Measurements from ENCODE around the gene ATP6V0C.

The ATP6V0C gene

GRCh38 chr16:2493605-2494004 lies 20.1 kb upstream of the ATP6V0C start:
- no peak for FAIRE-seq

- no peak for FAIRE-seq
These were observed 19.1 kb upstream of the ATP6V0C start for GRCh38 chr16:2494616-2495015.

DNA sequence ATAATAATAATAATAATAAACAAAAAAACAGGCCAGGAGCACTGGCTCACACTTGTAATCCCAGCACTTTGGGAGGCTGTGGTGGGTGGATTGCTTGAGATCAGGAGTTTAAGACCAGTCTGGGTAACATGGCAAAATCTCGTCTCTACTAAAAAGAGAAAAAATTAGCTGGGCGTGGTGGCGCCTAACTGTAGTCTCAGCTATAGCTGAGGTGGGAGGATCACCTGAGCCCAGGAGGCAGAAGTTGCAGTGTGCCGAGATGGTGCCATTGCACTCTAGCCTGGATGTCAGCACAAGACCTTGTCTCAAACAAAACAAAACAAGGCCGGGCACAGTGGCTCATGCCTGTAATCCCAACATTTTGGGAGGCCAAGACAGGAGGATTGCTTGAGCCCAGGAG lies 18.7 kb upstream of the ATP6V0C start:
- FAIRE-seq = no peak

DNA sequence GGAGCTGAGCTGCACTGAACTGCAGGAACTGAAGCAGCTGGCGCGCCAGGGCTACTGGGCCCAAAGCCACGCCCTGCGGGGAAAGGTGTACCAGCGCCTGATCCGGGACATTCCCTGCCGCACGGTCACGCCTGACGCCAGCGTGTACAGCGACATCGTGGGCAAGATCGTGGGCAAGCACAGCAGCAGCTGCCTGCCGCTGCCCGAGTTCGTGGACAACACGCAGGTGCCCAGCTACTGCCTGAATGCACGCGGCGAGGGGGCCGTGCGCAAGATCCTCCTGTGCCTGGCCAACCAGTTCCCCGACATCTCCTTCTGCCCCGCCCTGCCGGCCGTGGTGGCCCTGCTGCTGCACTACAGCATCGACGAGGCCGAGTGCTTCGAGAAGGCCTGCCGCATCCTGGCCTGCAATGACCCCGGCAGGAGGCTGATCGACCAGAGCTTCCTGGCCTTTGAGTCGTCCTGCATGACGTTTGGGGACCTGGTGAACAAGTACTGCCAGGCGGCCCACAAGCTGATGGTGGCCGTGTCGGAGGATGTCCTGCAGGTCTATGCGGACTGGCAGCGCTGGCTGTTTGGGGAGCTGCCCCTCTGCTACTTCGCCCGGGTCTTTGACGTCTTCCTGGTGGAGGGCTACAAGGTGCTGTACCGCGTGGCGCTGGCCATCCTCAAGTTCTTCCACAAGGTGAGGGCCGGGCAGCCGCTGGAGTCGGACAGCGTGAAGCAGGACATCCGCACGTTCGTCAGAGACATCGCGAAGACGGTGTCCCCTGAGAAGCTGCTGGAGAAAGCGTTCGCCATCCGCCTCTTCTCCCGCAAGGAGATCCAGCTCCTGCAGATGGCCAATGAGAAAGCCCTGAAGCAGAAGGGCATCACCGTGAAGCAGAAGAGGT lies 17.3 kb upstream of the ATP6V0C start:
- FAIRE-seq = no peak

- no peak for FAIRE-seq
These were observed 16.6 kb upstream of the ATP6V0C start for GRCh38 chr16:2497116-2497630.

DNA sequence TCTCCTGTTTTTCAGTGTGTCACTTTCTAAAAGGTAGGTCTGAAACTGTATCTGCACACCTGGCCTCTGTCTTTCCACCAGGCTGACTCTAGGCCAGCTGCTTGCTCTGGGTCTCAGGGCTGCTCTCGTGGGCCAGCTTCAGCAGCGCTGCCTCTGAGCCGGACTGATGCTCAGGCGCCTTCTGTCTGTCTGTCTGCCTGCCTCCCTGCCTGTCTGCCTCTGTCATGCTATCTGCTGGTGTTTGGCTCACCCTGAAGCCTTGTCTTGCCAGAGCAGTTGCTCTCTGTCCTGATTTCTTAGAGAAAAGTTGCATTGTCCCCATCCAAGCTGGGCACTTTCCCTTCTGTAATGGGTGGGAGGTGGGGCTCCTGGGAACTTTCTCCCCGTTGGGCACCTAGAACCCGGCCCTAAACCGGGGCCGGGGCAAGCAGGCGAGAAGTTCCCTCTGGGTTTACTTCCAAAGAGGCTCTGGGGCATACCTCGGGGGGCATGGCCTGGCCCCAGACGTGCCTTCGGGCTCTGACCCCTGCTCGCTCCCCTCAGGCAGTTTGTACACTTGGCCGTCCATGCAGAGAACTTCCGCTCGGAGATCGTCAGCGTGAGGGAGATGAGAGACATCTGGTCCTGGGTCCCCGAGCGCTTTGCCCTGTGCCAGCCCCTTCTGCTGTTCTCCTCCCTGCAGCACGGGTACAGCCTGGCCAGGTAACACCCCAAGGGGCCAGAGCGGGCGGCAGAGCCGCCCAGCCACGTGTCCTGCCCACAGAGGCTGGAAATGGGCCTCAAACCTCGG lies 15.9 kb upstream of the ATP6V0C start:
- FAIRE-seq = no peak

GRCh38 chr16:2498531-2499253 lies 15.1 kb upstream of the ATP6V0C start:
- no peak for FAIRE-seq

- no peak for FAIRE-seq
These were observed 14.3 kb upstream of the ATP6V0C start for GRCh38 chr16:2499454-2499853.

DNA sequence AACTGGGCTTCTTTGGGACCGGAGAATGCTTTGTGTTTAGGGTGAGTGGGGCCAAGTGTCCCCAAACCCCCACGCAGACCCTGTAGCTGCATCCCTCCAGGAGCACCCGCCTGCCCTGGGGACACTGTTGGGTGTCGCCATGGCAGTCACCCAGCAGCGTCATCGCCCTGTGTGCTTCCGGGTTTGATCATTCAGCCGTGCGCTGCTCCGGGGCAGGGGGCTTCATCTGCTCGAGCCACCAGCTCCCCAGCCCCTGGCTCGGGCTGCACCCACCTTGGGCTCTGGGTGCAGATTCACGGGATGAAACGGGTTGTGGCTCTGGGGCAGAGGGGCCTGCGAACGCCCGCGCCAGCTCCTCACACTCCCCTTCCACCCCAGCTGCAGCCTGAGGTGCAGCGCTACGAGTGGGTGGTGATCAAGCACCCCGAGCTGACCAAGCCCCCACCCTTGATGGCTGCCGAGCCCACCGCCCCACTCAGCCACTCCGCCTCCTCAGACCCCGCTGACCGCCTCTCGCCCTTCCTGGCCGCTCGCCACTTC lies 13.8 kb upstream of the ATP6V0C start:
- FAIRE-seq = no peak

GRCh38 chr16:2500430-2500917 lies 13.3 kb upstream of the ATP6V0C start:
- no peak for FAIRE-seq

DNA sequence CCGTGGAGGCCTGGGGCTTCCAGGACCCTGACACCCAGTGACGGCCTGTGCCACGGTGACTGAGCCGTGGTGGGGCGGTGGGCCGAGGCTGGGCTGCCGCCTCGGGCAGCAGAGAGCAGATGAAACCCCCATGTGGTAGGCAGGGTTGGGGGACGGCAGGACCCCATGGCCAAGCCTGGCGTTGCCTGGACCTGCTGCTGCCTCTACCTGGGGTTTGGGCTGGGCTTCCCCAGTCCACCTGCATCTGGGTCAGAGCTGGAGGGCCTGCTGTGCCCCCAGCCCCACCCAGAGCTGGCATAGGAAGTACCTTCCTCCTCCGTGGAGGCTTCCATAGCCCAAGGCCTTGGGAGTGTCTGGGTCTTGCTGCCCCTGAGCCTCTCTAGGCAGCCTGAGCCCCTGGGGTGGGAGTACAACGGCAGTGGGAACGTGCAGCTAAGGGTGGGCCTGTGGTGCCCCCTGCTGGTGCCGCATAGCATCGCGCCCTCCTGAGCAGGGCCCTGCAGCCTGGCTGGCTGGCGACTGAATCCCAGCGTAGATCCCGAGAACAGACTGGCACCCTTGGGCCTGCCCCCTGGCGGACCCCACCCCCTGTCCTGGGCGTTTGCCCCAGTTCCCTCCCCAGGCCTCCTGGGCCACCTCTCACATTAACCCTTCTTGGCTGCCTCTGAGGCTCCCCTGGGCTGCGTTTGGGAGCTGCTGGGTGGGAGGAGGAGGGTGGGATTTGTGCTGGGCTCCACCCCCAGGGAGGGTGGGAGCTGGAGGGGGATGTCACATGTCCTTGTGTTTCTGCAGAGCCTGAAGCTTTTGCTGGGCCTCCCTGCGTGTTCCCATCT lies 12.6 kb upstream of the ATP6V0C start:
- no peak for FAIRE-seq

- no peak for FAIRE-seq
These were observed 11.5 kb upstream of the ATP6V0C start for GRCh38 chr16:2501946-2502895.

DNA sequence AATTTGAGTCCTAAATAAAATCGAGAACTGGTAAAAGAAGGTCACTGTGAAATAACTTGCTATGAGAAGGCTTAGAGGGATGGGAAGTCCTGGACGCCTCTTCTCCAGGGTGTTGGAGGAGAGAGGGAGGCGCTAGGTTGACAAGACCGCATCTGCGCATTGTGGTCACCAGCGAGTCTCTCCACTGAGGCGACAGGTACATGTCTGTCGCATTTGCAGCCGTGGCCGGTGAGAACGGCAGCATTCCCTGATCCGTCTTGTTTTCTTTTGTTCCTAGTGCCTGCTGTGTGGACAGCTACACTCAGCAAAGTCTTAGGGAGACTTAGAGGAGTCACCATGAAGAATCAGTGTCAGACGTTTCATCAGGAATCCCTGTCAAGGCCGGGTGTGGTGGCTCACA lies 8.1 kb upstream of the ATP6V0C start:
- no peak for FAIRE-seq

DNA sequence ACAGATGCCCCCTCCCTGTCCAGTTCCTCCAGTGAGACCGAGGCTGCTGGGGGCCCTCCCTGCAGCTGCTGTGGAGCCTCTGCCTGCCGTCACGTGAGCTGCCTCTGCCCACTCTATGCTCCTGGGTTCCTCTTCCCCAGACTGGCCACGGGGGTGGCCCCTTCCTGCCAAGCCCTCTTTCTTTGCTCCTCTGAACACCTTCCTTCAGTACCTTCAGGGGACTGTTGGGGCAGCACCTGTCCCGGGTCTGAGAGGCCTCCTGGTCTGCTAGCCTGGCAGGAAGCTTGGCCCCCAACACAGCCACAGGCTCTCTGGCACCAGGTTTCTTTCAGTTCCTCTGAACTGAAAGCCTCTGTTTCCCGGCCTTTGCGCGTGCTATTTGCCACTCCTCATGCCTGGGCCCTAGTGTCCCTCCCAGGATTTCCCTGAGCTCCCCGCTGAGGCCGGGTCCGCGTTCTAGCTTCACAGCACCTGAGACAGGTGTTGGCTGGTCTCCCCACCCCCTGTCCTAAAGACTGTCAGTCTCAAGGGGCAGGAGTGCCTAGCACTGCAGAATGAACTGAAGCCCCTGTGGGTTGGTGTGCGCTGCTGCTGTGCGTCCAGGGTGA lies 6.6 kb upstream of the ATP6V0C start:
- no peak for FAIRE-seq

DNA sequence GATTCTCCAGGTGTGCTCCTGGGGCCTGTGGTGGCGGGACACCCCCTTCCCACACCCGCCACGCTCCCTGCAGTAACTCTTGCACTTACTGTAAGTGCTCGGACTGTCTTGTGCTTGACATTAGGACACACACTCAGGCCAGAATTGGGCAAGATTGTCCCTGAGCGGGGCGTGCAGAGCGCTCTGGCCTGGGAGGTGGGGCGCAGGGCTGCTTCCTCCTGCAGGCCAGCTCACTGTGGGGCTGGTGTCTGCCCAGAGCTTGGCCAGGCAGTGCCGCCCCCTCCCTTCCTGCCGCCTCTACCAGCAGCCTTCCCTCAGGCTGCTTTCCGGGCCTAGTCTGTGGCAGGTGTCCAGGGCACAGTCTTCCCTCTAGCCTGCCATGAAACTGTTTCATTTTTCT lies 6.1 kb upstream of the ATP6V0C start:
- FAIRE-seq = no peak

DNA sequence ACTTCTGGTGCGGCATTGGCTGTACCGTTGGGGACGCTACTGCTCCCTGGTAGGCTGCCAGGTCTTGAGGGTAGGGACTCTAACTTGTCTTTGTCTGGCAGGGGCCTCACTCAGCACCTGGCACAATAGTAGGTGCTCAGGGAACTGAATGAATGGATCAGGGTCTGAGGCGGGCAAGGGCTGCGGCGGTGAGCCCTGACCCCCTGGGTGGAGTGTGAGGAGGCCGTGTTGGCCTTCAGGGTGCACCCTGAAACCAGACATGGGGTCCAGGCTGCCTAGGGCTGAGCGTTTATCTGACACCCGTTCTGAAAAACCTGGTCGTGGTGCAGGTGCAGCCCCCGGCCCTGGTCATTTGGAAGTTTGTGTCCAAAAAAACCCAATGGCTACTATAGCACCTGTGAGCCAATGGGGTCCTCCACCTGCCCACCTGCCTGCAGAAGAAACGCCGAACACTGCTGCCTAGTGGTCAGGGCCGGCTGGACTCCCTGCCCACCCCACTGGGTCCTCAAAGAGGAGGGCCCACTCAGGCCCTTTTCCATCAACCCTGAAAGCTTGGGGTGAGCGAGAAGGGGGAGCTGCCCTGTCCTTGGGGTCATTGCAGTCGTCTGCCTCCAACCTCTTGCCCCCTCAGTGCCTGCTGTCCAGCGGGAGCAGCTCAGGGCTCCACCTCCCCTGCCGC lies 4.9 kb upstream of the ATP6V0C start:
- FAIRE-seq = no peak

DNA sequence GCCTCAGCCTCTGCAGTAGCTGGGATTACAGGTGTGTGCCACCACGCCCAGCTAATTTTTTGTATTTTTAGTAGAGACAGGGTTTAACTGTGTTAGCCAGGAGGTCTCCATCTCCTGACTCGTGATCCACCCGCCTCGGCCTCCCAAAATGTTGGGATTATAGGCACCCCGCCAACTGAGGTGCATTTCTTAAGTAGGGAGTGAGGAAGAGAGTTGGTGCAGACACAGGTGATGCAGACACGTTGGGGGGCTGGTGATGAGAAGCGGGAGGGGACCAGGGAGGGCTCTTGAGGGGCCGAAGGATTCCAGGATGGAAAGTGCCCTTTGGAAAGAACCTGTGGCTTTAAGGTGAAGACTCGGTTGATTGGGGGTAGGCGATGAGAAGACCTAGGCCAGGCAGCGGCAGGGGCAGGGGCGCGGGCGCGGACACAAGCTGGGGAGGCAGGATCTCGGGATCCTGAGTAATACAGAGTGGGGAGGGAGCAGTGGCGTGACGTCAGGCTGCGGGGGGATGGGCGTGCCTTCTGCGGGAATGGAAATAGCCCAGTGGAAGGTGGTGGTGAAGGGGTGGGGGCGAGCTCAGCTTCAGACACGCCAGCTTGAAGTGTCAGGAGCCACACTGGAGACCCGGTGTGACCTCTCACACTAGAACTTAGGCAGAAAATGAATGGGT lies 2.5 kb upstream of the ATP6V0C start:
- FAIRE-seq = no peak

DNA sequence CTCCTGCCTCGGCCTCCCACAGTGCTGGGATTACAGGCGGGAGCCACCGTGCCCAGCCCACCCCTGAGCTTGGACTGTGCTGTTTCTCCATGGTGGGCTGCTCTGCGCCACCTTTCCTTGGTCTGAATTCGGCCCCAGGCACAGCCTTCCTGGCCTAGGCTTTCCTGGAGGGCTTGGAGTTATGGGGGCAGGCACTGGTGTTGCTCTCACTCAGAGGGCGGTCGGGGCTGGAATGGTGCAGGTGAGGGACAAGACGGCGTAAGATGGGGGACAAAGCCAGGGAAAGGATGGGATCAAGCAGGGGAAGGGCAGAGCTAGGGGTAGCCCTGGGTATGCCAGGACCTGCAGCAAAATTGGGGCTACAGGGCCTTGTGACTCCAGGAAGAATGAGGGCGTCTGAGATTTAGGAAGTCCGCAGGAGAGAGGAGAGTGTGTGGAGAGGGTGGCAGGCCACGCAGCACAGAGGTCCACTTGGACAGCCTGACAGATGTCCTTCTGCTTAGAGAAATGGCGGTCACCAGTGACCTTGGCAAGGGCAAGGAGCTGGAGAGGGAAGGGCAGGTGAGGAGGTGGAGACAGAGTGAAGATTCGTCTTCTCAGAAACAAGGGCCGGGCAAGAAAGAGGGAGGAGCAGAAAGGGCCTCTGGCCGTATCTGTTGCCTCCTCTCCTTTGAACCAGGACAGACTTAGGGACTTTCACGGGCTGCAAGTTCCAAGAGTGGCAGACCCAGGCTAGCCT lies 1.6 kb upstream of the ATP6V0C start:
- no peak for FAIRE-seq
